Amniotic stem cell (primary cell): ENCODE measurements around the gene ELOVL1.
"Not testable (repeated sequence)": the region's sequence is repeated elsewhere in the genome, so short reads cannot be mapped to it uniquely, and the experiment has no call there.

Experiments used
- DNase-seq: peaks from one replicate; lab custom pipeline; 2025; lab: John Stamatoyannopoulos, UW

Gene ELOVL1

GRCh38 chr1:43367904-43368645, at the start of gene ELOVL1:
Gene ELOVL1, minus strand, starts transcription at chr1:43368011. Its CDS starts 2,402 bp downstream, at chr1:43365609.
- DNase-seq = peak; percentile 66

GRCh38 chr1:43415901-43416300, 48.1 kb upstream of the ELOVL1 start:
- no peak for DNase-seq

- DNase-seq = no peak
These were observed 46.9 kb upstream of the ELOVL1 start for GRCh38 chr1:43414634-43415223.

GRCh38 chr1:43413426-43413825, 45.6 kb upstream of the ELOVL1 start:
- DNase-seq = not testable (repeated sequence)

- DNase-seq = no peak
These were observed 42.8 kb upstream of the ELOVL1 start for GRCh38 chr1:43410571-43410970.

GRCh38 chr1:43405876-43406234, 38.0 kb upstream of the ELOVL1 start:
- DNase-seq = no peak

GRCh38 chr1:43405219-43405875, 37.5 kb upstream of the ELOVL1 start:
- DNase-seq = no peak

DNA sequence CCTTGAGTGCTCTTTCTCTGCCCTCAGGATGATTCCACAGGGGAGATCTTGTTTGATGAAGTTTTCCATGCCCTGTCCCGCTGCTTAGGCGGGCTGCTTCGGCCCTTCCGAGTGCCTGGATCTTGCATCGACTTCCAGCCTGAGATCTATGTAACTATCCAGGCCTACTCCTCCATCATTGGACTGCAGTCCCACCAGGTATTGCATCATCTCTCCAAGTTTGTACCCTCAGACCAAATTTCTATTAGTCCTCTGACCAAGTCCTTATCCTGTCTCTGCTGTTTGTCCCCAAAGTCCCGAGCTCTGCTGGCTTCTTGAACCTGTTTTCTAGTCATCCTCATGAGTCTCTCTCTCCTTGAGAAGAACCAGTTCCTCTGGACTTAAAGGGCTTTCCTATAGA, 36.5 kb upstream of the ELOVL1 start:
- DNase-seq = no peak

GRCh38 chr1:43402089-43402865, 34.5 kb upstream of the ELOVL1 start:
- DNase-seq = no peak

- not testable (repeated sequence) for DNase-seq
These were observed 32.6 kb upstream of the ELOVL1 start for GRCh38 chr1:43400441-43400840.

GRCh38 chr1:43398227-43398626, 30.4 kb upstream of the ELOVL1 start:
- no peak for DNase-seq

GRCh38 chr1:43396059-43396458, 28.2 kb upstream of the ELOVL1 start:
- no peak for DNase-seq

DNA sequence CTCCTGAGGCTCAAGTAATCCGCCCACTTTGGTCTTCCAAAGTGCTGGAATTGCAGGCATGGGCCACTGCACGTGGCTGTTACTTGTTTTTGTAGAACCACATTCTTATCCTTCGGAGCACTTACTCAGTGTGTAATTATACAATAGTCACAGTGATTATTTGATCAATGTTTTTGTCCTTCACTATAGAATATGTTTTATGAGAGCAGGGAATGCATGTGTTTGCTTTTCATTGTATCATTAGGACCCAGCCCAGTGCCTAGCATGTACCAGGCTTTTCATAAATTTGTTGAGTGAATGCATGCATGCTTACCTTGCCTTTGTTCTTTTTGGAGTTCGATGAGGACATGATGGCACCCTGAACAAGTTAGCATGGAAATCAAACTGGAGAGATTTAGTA, 27.7 kb upstream of the ELOVL1 start:
- no peak for DNase-seq

DNA sequence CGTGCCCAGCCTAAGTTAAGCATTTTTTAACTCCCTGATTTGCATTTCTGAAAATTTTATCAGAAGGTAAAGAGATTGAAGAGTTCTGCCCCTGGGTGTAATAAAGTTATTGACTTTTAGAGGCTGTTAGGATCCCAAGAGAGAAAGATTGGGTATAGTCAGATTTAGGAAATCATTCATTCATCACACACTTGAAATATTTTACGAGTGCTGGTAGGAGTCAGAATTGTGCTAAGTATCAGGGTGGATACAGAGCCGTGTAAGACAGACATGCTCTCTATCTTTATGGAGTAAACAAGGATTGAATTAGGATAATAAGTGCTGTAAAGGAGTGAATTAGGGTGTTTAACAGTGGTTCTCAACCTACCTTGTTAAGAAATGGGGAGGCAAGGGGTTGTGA, 24.9 kb upstream of the ELOVL1 start:
- DNase-seq = no peak

DNA sequence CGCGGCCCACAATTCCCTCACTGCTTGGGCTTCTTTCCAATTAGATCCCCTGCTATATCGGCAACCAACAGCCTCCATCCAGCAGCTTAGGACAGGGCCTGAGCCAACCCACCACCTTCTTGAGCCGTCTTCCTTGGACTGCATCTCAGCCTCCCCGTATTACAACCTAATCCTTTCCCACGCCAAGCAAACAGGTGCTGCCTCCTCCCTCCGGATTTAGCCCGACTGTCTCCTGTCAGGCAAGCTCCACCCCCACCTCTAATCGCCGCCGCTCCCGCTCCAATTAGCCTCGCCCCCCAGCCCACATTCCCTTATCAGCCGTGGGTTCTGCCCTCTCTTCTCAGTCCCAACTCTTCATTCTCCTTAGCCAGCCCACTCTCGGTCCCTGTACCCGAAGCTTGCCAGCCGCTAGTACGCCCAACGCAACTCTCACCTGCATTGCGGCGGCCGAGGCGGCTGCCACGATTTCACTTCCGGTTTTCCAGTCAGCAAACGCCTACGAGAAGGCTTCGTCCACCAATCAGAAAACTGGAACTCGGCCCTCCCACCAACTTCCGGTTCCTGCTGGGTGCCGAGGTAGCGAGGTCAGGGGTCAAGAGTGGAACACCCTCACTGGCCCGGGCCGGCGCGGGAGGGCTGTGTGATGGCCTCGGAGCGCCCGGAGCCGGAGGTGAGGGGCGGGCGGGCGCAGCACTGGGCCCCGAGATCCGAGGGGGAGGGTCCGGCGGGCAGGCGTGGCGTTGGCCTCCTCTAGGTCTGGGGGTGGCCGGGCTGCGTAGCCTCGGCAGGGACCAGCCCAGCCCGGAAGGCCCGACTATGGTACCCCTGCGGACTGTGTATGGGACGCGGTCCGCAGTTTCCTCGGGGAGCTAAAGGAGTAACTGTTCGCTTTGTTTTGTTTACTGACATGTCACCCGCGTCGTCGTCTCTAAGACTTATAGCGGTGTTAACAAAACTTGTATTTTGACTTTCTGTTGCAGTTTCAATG, 21.8 kb upstream of the ELOVL1 start, which contains the start of the genes MED8 and SZT2:
MED8 (minus strand) TSS at position 475 of the 988 bp plus-strand sequence; CDS start at position 439, 36 bp downstream.
SZT2 (plus strand) TSS at position 574 of the 988 bp plus-strand sequence; CDS start at position 644, 70 bp downstream.
- DNase-seq = peak; percentile 90

GRCh38 chr1:43388613-43389012, 20.8 kb upstream of the ELOVL1 start:
- no peak for DNase-seq

- no peak for DNase-seq
These were observed 20.3 kb upstream of the ELOVL1 start for GRCh38 chr1:43387976-43388599.

GRCh38 chr1:43386676-43387075, 18.9 kb upstream of the ELOVL1 start:
- DNase-seq = no peak

GRCh38 chr1:43383449-43383848, 15.6 kb upstream of the ELOVL1 start:
- DNase-seq = no peak

DNA sequence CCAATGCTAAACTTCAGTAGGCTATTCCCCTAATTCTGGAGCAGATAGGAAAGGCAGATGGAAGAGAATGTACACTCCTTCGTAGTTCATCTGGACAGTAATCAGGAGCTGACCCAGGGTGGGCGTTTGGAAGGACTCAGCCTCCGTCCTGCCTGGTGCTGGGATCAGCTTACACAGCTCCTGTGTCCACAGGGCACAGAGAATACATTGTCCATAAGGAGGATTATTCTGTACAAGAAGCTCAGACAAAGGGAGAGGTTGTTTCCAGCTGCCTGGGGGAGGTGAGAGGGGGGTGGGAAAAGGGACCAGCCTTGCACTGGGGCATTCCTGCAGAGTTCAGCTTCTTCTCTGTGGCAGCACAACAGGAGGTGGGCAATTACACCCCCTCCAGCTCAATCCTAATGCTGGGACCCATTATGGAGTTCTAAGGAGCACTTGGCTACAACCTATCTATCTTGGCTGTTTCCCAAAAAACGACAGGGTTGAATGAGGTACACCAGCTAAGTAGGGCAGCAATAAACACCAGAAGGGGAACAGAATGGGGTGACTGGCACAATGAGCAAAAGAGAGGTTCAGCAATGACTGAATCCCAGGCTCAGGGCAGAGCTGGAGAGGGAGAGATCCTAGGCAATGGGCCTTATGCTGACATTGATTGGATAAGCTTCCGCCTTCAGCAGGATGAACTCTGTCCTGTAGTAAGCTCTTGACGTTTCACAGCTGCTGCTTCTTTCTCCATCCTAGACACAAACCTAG, 14.4 kb upstream of the ELOVL1 start:
- DNase-seq = no peak
